Stimulated activated CD4-positive, alpha-beta T cell treated with anti-CD3 and anti-CD28 coated beads, Interleukin-4, amount 100 ng/mL, for 24 hours (primary cell): Measurements from ENCODE around the gene REPS2.

Source experiments
- DNase-seq: peaks from one replicate; pipeline ENCODE4 v3.0.0-alpha.2; 2020

REPS2 gene

GRCh38 chrX:17098516-17099247, 152.2 kb downstream of the REPS2 start:
- no peak for DNase-seq

- no peak for DNase-seq
Observed at GRCh38 chrX:17104433-17104832, 158.0 kb downstream of the REPS2 start.

- no peak for DNase-seq
Observed at GRCh38 chrX:17120816-17121215, 174.4 kb downstream of the REPS2 start.

- no peak for DNase-seq
Observed at GRCh38 chrX:17154001-17154400, 207.5 kb downstream of the REPS2 start.

- no peak for DNase-seq
Observed at GRCh38 chrX:17160975-17161374, 214.5 kb downstream of the REPS2 start.

- no peak for DNase-seq
Observed at GRCh38 chrX:17161991-17162390, 215.5 kb downstream of the REPS2 start.

- DNase-seq, result no peak
Observed at GRCh38 chrX:17164079-17164478, 217.6 kb downstream of the REPS2 start.

GRCh38 chrX:17164941-17165340, 218.5 kb downstream of the REPS2 start:
- DNase-seq, result no peak

- no peak for DNase-seq
Observed at GRCh38 chrX:17167915-17168314, 221.5 kb downstream of the REPS2 start.

GRCh38 chrX:17170973-17171372, 224.5 kb downstream of the REPS2 start:
- DNase-seq, result no peak

GRCh38 chrX:17174671-17175070, 228.2 kb downstream of the REPS2 start:
- DNase-seq, result no peak

- DNase-seq, result no peak
Observed at GRCh38 chrX:17182317-17182716, 235.9 kb downstream of the REPS2 start.

GRCh38 chrX:17183566-17183965, 237.1 kb downstream of the REPS2 start:
- DNase-seq, result no peak

- no peak for DNase-seq
Observed at GRCh38 chrX:17185431-17185830, 239.0 kb downstream of the REPS2 start.

GRCh38 chrX:17187136-17187756, 240.8 kb downstream of the REPS2 start:
- DNase-seq, result no peak

- no peak for DNase-seq
Observed at GRCh38 chrX:17192106-17192505, 245.6 kb downstream of the REPS2 start.
